GM12864 (cell line): ENCODE data around the gene MRPL20.
"Not testable (repeated sequence)": the region's sequence is repeated elsewhere in the genome, so short reads cannot be mapped to it uniquely, and the experiment has no call there.

Experiments used
- DNase-seq: peaks from one replicate; pipeline ENCODE4 v3.0.0-alpha.2; 2011; ENCODE audit warnings: low read depth
- H3K4me3 ChIP-seq: 2 replicates; pipeline ENCODE4 v1.5.1; 2011; ENCODE audit warnings: mild to moderate bottlenecking, low read depth, low read length, control low read depth
- CTCF ChIP-seq: IDR thresholded peaks from 2 replicates; pipeline ENCODE4 v1.5.1; 2011; ENCODE audit warnings: low read depth, mild to moderate bottlenecking, moderate library complexity, low read length, control low read depth, inconsistent platforms; ENCODE audit errors: missing control alignments

MRPL20 gene

GRCh38 chr1:1371746-1372711, 35.1 kb downstream of the MRPL20 start:
- no peak overlapping the region for H3K4me3 ChIP-seq
- DNase-seq: no peak
- peak; percentile 96 for TF ChIP-seq CTCF

DNA sequence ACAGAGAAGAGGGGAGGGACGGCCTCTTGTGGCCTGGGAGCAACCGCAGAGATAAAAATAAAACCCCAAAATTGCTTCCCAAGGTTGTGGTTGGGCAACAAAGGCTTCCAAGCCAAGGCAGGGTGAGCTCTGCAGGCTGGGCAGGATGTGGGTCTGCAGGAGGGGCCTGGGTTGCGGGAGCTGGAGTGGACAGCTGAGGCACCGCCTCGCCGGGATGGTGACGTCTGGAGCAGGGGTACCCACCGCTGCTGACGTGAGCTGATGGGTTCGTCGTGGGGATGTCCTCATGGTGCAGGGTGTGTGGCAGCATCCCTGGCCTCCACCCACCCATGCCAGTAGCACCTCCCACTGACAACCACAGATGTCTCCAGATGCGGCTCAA, 35.7 kb downstream of the MRPL20 start:
- no peak for TF ChIP-seq CTCF
- DNase-seq: no peak
- no peak overlapping the region for H3K4me3 ChIP-seq

DNA sequence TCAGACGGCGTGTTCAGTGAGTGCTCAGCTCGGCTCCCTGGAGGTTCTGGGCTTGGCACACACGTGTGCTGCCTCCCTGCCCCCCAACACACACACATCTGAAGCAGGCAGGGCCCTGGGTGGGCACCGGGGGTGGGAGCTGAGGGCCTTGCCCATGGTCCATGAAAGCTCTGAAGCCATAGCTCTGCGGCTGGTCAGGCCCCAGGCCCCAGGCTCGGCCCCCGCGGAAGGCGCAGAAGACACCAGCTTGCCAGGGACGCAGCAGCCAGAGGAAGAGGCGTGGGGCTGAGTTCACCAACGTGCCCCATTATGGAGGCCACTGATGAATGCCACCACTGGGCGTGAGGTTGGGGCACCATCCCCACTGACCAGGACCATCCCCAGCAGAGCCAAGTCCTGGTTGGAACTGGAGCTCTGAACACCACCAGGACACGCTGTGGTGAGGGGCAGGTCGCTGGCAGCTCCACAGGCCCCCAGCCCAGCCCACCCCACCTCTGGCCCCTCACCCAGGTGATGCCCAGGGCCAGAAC, 36.3 kb downstream of the MRPL20 start:
- H3K4me3 ChIP-seq: no peak overlapping the region
- TF ChIP-seq CTCF: no peak
- no peak for DNase-seq

- DNase-seq, H3K4me3 ChIP-seq: not testable (repeated sequence)
Measured at GRCh38 chr1:1370094-1370493, 37.0 kb downstream of the MRPL20 start.

- no peak for TF ChIP-seq CTCF
- no peak overlapping the region for H3K4me3 ChIP-seq
- no peak for DNase-seq
Measured at GRCh38 chr1:1367315-1367714, 39.8 kb downstream of the MRPL20 start.

DNA sequence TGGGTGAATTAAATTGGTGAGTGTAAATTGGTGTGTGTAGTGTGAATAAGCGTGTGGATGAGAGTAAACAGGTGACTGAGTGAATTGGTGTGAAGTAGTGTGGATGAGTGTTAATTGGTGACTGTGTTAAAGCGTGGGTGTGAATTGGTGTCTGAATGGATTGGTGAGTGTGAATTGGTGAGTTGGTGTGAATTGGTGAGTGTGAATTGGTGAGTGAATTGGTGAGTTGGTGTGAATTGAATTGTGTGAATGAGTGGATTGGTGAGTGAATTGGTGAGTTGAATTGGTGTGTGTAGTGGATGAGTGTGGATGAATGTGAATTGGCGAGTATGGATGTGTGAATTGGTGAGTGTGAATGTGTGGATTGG, 40.4 kb downstream of the MRPL20 start:
- DNase-seq: no peak
- no peak for TF ChIP-seq CTCF
- H3K4me3 ChIP-seq: no peak overlapping the region

- no peak overlapping the region for H3K4me3 ChIP-seq
- DNase-seq: no peak
- no peak for TF ChIP-seq CTCF
Measured at GRCh38 chr1:1365875-1366698, 41.0 kb downstream of the MRPL20 start.
